Activated naive CD4-positive, alpha-beta T cell (primary cell): ENCODE measurements around the gene ATG4B.
A peak's percentile ranks its signal among the peaks of the same experiment; 100 is the strongest.

ENCODE experiments used
- DNase-seq, 4 experiments: peaks; one replicate each; lab custom pipeline; 2025; lab: John Stamatoyannopoulos, UW

The ATG4B gene

DNA sequence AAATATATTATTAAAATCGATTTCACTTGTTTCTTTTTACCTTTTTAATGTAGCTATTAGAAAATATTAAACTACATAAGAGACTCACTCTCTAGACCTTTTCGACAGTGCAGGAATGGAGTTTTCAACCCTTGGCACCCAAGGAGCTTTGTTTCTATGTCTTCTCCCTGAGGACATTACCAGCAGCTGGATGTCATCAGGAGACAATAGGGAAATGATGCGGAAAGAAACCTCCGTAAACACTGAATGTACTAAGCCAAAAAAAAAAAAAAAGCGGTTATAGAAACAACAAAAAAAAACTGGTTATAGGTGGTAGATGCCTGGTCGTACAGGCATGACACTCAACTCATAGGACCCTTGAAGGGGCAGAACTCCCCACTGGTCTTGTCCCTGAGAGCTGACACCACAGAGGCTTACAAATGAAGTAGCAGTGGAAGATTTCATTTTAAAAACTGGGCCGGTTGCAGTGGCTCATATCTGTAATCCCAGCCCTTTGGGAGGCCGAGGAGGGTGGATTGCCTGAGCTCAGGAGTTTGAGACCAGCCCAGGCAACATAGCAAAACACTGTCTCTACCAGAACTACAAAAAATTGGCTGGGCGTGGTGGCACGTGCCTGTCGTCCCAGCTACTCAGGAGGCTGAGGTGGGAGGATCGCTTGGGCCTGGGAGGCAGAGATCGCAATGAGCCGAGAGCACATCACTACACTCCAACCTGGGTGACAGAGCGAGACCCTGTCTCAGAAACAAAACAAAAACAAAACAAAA, 24.3 kb upstream of the ATG4B start:
- no peak for DNase-seq

DNA sequence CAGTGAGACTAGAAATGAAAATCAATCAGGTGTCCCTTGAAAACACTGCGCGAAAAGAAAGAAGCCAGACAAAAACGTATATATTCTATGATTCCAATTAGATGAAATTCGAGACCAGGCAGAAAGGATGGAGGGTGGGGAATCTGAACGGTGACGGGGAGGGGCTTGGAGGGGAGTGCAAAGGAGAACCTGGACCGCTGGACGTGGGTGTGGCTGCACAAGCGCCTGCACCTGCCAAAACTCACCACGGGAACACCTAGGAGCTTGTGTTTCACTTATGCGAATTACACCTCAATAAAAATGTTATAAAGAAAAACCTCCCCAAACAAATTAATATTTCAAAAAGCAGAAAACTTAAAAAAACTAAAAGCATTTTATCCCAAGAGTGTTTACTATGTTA, 22.5 kb upstream of the ATG4B start:
- DNase-seq = no peak

DNA sequence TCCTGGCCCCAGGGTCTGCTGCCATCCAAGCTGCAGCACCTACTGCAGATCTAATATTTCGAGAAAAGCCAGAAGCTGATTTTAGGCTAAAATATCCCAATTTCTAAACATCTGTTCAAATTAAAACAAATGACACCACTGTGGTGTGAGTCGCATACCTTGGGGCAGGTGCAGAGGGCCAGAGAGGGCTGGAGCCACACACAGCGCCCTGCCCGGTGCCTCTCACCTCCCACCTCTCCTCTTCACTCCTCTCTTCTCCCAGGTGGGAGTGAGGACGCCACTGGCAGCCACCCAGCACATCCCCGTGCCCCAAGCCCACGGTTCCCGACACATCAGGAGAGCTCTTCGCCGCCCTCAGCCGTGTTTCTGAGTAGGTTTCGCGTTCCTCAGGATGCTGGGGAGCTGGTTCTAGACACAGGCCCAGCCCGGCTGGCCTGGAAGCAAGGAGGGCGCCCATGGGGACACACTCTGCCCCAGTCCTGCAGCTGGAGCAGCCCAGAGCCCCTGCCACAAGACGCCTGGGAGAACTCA, 21.9 kb upstream of the ATG4B start:
- DNase-seq = no peak

- DNase-seq = no peak
These were observed 21.0 kb upstream of the ATG4B start for GRCh38 chr2:241616168-241617125.

DNA sequence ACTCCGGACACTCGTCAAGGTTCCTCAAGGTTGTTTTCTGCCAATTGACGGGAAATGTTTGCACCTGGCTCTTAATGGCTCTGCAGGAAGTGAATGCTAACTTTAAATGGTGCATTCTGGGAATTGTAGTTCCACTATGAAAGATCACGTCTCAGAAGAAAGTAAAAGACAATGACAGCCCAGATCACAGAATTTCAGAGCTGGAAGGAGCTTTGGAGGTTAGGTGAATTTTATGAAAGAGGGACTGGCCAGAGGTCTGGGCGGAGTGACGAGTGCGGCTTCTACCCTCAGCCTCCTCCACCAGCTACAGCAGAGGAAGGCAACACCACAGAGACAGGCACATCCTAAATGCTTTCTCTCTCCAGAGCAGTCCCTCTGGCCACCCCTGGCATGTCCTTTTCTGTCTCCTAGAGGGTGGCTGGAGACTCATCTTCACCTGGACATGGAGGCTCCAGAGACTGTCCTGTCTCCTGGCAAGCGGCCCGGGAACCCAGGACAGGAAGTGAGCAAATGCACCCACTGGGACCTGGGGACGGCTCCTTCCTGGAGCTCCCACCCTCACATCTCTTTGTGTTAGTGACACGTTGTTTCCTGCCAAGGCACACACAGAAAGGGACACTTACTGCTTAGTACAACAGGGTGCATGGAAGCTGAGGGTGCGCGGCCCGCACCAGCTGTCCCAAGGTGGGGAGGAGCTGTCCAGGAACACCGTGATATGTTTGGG, 19.9 kb upstream of the ATG4B start:
- DNase-seq = no peak

DNA sequence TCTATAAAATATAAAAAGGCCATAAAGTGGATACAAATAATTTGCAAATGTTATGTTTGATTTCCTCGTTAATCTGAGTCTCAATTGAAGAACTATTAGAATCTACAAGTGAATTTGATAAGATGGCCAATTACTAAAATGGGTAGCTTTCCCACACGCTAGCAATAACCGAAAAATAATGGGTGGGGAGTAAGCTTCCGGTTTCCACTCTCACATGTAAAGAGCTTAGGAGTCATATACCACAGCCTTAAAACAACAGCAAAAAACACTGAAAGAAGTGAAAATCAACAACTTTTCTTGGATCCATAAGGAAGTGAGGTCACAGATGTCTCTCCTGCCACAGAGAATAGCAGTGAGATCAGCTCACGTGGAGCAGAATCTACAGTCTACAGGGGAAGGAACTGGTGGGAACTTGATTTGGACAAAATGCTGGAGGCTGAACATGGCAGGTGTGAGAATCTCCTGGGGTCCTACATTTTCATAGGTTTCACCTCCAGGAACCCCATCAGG, 19.1 kb upstream of the ATG4B start:
- no peak for DNase-seq

DNA sequence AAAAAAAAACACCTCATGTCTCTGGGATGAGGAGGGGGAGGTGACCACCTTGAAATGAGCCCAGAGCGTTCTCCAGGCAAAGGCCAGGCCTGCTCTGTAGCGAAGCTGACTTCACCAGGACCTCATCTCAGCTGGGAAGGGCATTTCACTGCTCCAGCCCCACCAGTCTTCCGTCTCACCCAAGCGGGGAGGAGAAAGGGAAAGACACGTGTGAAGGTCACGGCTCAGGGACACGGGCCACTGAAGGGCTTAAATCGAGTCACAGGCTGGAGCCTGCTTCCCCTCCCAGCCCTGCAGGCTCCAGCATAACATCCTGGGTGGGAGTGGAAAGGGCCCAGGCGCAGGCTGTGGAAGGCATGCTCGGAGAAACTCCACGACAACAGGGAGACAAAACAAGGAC, 18.7 kb upstream of the ATG4B start:
- no peak for DNase-seq

GRCh38 chr2:241619597-241620418, 17.7 kb upstream of the ATG4B start:
- no peak for DNase-seq

DNA sequence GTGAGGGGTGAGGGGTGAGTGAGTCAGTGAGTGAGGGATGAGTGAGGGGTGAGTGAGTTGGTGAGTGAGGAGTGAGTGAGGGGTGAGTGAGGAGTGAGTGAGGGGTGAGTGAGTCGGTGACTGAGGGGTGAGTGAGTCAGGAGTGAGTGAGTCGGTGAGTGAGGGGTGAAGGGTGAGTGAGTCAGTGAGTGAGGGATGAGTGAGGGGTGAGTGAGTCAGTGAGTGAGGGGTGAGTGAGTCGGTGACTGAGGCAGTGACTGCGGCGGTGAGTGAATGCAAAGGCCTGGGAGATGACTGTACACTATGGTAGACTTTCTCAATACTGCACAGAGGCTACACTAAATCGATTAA, 17.1 kb upstream of the ATG4B start:
- DNase-seq = peak in 1 of 4 experiments; percentile 19

DNA sequence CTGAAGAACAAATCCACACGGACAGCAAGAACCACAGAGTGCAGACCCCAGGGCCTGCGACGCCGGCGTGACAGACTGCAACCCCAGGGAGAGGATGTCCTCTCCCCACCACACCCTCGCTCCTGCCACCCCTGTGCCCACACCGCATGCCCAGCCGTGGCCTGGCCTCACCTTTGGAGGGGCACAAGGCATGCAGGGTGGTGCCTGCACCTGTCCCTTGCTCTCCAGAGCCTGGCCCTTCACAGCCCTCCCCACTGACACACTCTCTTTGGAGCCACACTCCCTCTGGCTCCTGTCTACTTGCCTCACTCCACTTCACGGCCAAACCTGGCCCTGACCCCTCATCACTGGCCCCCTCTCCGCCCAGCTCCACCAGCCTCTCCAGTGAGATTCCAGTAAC, 9.8 kb upstream of the ATG4B start:
- no peak for DNase-seq

DNA sequence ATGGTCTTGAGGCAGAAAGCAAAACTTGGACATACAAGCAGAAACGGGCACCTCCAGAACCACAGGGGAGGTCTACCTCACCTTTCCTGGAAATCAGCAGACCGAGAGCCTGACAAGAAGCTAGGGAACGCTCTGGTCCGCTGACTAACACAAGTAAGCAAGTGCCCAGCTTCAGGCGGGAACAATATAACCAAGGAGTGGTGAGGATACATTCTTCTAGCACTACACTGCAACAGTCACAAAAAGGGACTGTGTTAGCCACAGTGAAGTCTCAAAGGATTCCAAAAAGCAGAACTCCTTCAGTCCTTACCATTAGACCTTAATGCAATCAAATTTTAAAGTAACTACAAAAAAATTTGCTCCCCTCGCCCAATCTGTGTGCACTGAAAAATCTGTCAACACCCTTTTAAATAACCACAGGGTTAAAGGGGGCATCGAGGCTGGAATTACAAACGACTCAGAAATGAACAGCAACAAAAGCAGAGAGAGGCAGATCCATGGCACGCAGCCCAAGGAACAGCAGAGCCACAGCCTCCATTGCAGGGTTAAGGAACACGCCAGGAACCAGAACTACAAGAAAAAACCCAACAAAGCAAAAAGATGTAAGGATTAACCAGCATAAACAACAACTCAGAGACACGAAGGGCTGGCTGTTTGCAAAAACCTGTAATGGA, 7.6 kb upstream of the ATG4B start:
- no peak for DNase-seq

- no peak for DNase-seq
These were observed 4.8 kb upstream of the ATG4B start for GRCh38 chr2:241632478-241633325.

- no peak for DNase-seq
These were observed 3.9 kb upstream of the ATG4B start for GRCh38 chr2:241633561-241633960.

- no peak for DNase-seq
These were observed 1.7 kb upstream of the ATG4B start for GRCh38 chr2:241635756-241636155.

- no peak for DNase-seq
These were observed 1.1 kb upstream of the ATG4B start for GRCh38 chr2:241636182-241637017.

DNA sequence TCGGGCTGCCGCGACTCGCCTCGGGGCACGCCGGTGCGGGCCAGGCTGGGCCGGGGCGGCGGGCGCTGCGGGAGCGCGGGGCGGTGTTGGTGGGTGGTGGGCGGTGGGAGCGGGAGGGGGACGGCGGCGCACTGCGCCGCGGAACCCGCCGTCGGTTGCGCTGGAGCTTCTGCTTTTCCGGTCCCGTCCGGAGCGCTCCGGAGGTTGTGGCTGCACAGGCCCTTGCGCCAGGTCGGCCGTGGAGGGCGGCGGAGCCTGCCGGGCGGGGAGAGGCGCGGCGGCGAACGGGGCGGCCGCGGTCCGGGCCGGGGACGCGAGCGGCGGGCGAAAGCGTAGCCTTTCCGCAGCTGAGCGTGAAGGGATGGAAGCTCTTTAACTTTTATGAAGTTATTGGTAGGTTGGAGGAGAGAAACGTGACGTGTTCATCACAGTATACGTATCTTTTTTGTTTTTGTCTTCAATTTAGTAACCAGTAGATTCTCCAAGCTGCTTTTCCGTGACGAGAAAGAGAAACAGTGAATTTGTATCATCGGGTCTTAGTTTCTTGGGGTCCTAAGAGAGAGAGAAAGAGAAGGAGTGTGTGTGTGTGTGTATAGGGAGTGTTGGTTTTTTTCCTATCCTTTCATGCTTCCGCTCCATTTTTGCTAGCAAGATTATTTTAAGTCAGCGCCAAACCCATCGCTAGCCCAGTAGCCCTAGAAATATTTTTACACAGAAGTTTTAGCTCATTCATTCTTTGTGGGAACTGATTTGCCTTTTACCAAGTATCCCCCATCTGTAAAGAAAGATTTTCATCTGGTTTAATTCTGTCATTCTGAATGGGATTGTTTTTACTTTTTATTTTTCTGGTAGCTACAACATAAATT, 535 bp downstream of the ATG4B start:
- DNase-seq = no peak

DNA sequence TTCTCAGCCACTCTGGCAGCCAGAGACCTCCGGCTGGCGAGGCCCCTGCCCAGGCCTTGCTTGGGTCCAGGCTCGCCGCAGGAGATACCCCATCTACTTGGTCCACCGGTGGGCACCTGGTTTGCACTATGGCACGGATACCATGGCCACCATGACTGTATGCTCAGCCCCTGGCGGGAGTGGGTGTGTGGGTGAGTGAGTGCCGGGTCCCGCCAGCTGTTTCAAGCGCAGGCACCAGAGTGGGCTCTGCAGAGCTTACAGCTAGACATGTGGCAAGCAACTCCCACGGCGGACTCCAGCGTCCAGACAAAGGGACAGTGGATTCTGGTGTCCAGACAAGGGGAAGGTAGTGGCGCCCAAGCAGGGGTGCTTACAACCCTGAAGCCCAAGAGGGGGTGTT, 1.4 kb downstream of the ATG4B start:
- no peak for DNase-seq

- no peak for DNase-seq
These were observed 1.9 kb downstream of the ATG4B start for GRCh38 chr2:241639385-241639784.
